Lower leg skin (tissue), 4 donors: Measurements from ENCODE around the gene TRIM23. TPM values are rescaled to one million over a fixed set of nuclear protein-coding genes. Genes with fewer than 3 reads are reported as not detected.

Source experiments
- DNase-seq, 2 donors: peaks; one replicate each; pipeline ENCODE4 v3.0.0-alpha.2; 2019; ENCODE audit warnings: low spot score in 2 of 2
- H3K4me3 ChIP-seq: fragments of 200-600 bp; sonication (generic); 2 replicates; pipeline ENCODE4 v1.5.1; 2017; ENCODE audit warnings: mild to moderate bottlenecking, low read depth; ENCODE audit not compliant: poor library complexity, severe bottlenecking
- POLR2A ChIP-seq, 2 donors: fragments of 450-650 bp; IDR thresholded peaks; one replicate each; pipeline ENCODE4 v1.6.1; 2016 to 2017; ENCODE audit warnings: antibody characterized with exemption in 2 of 2, mild to moderate bottlenecking in 1 of 2, moderate library complexity in 1 of 2
- WGBS, 2 donors: methylation state at CpG; one replicate each; pipeline ENCODE4 v1.1.5; 2018; 5-methylcytosine and 5-hydroxymethylcytosine counted together
- intact Hi-C: fragments of 100-400 bp; cut with DNase I; formaldehyde crosslinking; loops from one replicate; pipeline ENCODE4 v1.15.0; 2023; ENCODE audit warnings: low total_unique reads
- total RNA-seq, 4 donors: library from RNA; depleted of rRNA; stranded (reverse); fragments of >200 nt; gene quantifications; one replicate each; pipeline ENCODE4 v1.1.0, GENCODE V29; 2016
- TF ChIP-seq, protein P1 (sequence below), 3 donors: fragments of 450-650 bp; IDR thresholded peaks; one replicate each; pipeline ENCODE4 v1.5.1; 2016; ENCODE audit warnings: antibody characterized with exemption in 3 of 3, mild to moderate bottlenecking in 3 of 3, moderate library complexity in 2 of 3

TRIM23 gene
- total RNA-seq, 4 donors from 2014 or later = 13.9 to 20.4 (median 14.8) TPM

DNA sequence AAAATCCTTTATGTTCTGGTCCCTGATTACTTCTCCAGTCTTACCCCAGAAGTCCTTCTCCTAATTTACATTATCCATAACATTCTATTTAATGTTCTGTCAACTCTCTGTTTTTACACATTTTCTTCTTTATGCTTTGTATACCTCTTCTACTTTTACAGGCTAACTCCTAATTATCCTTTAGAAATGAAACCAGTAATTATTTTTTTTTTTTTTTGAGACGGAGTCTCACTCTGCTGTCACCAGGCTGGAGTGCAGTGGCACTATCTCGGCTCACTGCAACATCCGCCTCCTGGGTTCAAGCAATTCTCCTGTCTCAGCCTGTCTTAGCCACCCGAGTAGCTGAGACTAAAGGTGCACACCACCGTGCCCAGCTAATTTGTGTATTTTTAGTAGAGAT is 70.2 kb downstream of the TRIM23 start:
- 83 to 88% methylated on average over 5 of the region's 5 CpGs for WGBS, 2 donors
- TF ChIP-seq, protein P1, sequence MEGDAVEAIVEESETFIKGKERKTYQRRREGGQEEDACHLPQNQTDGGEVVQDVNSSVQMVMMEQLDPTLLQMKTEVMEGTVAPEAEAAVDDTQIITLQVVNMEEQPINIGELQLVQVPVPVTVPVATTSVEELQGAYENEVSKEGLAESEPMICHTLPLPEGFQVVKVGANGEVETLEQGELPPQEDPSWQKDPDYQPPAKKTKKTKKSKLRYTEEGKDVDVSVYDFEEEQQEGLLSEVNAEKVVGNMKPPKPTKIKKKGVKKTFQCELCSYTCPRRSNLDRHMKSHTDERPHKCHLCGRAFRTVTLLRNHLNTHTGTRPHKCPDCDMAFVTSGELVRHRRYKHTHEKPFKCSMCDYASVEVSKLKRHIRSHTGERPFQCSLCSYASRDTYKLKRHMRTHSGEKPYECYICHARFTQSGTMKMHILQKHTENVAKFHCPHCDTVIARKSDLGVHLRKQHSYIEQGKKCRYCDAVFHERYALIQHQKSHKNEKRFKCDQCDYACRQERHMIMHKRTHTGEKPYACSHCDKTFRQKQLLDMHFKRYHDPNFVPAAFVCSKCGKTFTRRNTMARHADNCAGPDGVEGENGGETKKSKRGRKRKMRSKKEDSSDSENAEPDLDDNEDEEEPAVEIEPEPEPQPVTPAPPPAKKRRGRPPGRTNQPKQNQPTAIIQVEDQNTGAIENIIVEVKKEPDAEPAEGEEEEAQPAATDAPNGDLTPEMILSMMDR (IDR thresholded peaks at IDR 0.05) = no peak
- TF ChIP-seq POLR2A (IDR thresholded peaks at IDR 0.05) = no peak
- H3K4me3 ChIP-seq = no peak overlapping the region
- DNase-seq = no peak
- intact Hi-C loops = no loop called here

DNA sequence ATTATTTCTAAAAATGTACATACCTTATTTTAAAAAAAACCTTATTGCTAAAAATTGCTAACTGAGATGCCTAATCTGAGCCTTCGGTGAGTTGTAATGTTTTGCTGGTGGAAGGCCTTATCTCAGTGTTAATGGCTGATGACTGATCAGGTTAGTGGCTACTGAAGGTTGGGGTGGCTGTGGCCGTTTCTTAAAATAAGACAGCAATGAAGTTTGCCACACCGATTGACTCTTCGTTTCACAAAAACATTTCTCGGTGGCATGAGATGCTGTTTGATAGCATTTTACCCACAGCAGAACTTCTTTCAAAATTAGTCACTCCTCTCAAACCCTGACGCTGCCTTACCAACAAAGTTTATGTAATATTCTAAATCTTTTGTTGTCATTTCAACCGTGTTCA is 75.9 kb downstream of the TRIM23 start:
- 91 to 96% methylated on average over 7 of the region's 7 CpGs for WGBS, 2 donors
- no peak for TF ChIP-seq POLR2A (IDR thresholded peaks at IDR 0.05)
- TF ChIP-seq, protein P1 (IDR thresholded peaks at IDR 0.05) = no peak
- no peak overlapping the region for H3K4me3 ChIP-seq
- intact Hi-C loops = no loop called here
- DNase-seq = no peak

DNA sequence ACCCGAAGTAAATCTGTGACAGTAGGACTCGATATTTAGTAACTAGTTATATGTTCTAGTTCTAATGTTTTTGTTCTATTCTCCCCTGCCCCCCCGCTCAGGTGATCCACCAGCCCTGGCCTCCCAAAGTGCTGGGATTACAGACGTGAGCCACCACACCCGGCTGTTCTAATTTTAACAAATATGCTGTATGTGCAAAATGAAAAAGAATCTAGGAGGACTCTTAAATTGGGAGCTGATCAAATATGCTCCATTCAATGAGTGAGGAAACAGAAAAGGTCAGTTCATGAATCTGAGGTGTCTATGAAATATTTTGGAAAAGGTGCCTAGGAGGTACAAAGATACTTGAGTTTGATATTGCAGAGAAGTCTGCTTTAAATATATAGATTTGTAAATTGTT is 78.0 kb downstream of the TRIM23 start:
- intact Hi-C loops = no loop called here
- 88 to 89% methylated on average over 5 of the region's 5 CpGs for WGBS, 2 donors
- no peak for TF ChIP-seq POLR2A (IDR thresholded peaks at IDR 0.05)
- TF ChIP-seq, protein P1 (IDR thresholded peaks at IDR 0.05) = no peak
- no peak for DNase-seq
- H3K4me3 ChIP-seq = no peak overlapping the region

GRCh38 chr5:65544473-65544872 is 79.7 kb downstream of the TRIM23 start:
- intact Hi-C loops = no loop called here
- WGBS, 2 donors = 96 to 98% methylated on average over 4 of the region's 4 CpGs
- TF ChIP-seq, protein P1 (IDR thresholded peaks at IDR 0.05) = no peak
- TF ChIP-seq POLR2A (IDR thresholded peaks at IDR 0.05) = no peak
- DNase-seq = no peak
- H3K4me3 ChIP-seq = no peak overlapping the region

DNA sequence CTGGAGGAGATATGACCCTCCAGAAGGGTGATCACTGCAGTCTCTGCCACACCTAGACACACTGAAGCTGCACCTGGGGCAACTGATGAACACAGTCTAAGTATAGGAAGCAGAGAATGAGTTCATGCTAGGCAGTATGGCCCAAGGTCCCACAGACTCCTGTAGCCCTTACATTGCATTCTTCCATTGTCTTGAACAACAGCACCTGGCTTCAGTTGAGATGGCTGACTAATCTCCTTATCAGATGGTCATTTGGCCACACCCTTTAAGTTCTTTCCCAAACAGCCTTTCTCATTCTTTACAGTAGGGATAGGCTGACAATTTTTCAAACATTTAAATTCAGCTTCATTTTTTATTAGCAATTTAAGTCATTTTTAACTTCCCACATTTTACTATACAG is 84.3 kb downstream of the TRIM23 start:
- intact Hi-C loops = no loop called here
- DNase-seq = no peak

More for the DNA sequence above, 84.3 kb downstream of the TRIM23 start:
- no peak overlapping the region for H3K4me3 ChIP-seq
- TF ChIP-seq, protein P1 (IDR thresholded peaks at IDR 0.05) = no peak
- TF ChIP-seq POLR2A (IDR thresholded peaks at IDR 0.05) = no peak

Other genes with a start within 250 kb of the TRIM23 start
- gene ADAMTS6, start 142.4 kb downstream of the TRIM23 start, total RNA-seq = 1 to 10 TPM in 1 of 4 donors, under 1 TPM in 3; 0.42 to 1.1 (median 0.82) TPM
- 1 to 10 TPM in 3 of 4 donors, under 1 TPM in 1; 0.72 to 1.8 (median 1.3) TPM for gene CENPK, start 61.2 kb downstream of the TRIM23 start, total RNA-seq
- 10 to 100 TPM; 25.0 to 39.7 (median 29.2) TPM for gene PPWD1, start 61.0 kb downstream of the TRIM23 start, total RNA-seq
- gene SHLD3, start 694 bp upstream of the TRIM23 start, total RNA-seq = 1 to 10 TPM; 2.0 to 4.4 (median 2.6) TPM
- gene TRAPPC13, start 694 bp upstream of the TRIM23 start, total RNA-seq = 10 to 100 TPM; 11.4 to 18.1 (median 14.2) TPM
- gene SGTB, start 97.8 kb upstream of the TRIM23 start, total RNA-seq = 1 to 10 TPM; 5.8 to 6.4 (median 6.0) TPM
- gene NLN, start 97.9 kb upstream of the TRIM23 start, total RNA-seq = 10 to 100 TPM; 14.0 to 18.8 (median 16.4) TPM